Measurements from ENCODE around the gene PHRF1. TPM values are rescaled to one million over a fixed set of nuclear protein-coding genes. Genes with fewer than 3 reads are reported as not detected.

Gene PHRF1
- polyA plus RNA-seq, 1 of the 3 experiments (the other 2 are of a cell fraction): 22.7 TPM

GRCh38 chr11:561148-562003 is 14.9 kb upstream of the PHRF1 start:
- H3K27me3 ChIP-seq (ENCODE audit: insufficient read depth): peaks cover 8% of the 10 kb centered on the region
- H3K27ac ChIP-seq (ENCODE audit: low read depth in 2 of 2, low read length in 1 of 2): peak overlapping the region in 1 of 2 experiments; percentile 14; a peak in 1 of 4 replicates
- peak overlapping the region; percentile 51; the same call in 1 of the 2 replicates for H2AFZ ChIP-seq (ENCODE audit: low read depth)
- TF ChIP-seq FOXM1 (IDR thresholded peaks at IDR 0.05; ENCODE audit: low read depth): no peak
- H3K4me2 ChIP-seq: peak overlapping the region; percentile 95
- H3K36me3 ChIP-seq (replicated peaks in 1 of 2; ENCODE audit: control insufficient read depth in 1 of 2, insufficient read depth in 2 of 2, low read length in 1 of 2): no peaks in the 10 kb centered on the region
- H3K4me1 ChIP-seq (ENCODE audit: control insufficient read depth in 1 of 2, insufficient read depth in 2 of 2, low read depth in 1 of 2, low read length in 1 of 2): peaks cover 4 to 26% of the 10 kb centered on the region in 2 experiments; a peak in 2 of 4 replicates
- H4K20me1 ChIP-seq (ENCODE audit: insufficient read depth): no peaks in the 10 kb centered on the region
- CTCF ChIA-PET: interaction anchor here (0.8 to 1.5 kb wide), 2 partner anchors 17 to 158 kb away, joined by 3 read pairs; no protein-coding TSS in a partner anchor
- POLR2A ChIA-PET: interaction anchor here (0.7 to 1.3 kb wide), 3 partner anchors 14 to 235 kb away, joined by 3 read pairs; no protein-coding TSS in a partner anchor
- 16% methylated on average over 16 of the region's 67 CpGs for WGBS (ENCODE audit: low lambda C conversion rate)
- H3K9me2 ChIP-seq: no peaks in the 10 kb centered on the region
- H3K79me2 ChIP-seq (ENCODE audit: insufficient read depth): no peaks in the 10 kb centered on the region; the same call in 1 of the 2 replicates
- H3K9ac ChIP-seq: peak overlapping the region; percentile 66
- DNase-seq: no peak
- peak overlapping the region; percentile 82 to 86 for H3K4me3 ChIP-seq (ENCODE audit: low read depth in 2 of 2, low read length in 1 of 2)
- peaks cover 6% of the 10 kb centered on the region for H3F3A ChIP-seq (replicated peaks; ENCODE audit: insufficient read depth)
- no peaks in the 10 kb centered on the region for H3K9me3 ChIP-seq

GRCh38 chr11:562046-562645 is 14.1 kb upstream of the PHRF1 start:
- peaks cover 2% of the 10 kb centered on the region; the same call in 1 of the 2 replicates for H3K27me3 ChIP-seq (ENCODE audit: insufficient read depth)
- no peak overlapping the region for H3K9ac ChIP-seq
- H3F3A ChIP-seq (replicated peaks; ENCODE audit: insufficient read depth): peaks cover 6% of the 10 kb centered on the region
- no peaks in the 10 kb centered on the region for H4K20me1 ChIP-seq (ENCODE audit: insufficient read depth)
- no peaks in the 10 kb centered on the region for H3K9me3 ChIP-seq
- peaks cover 3% of the 10 kb centered on the region; the same call in 1 of the 2 replicates for H3K79me2 ChIP-seq (ENCODE audit: insufficient read depth)
- H3K4me2 ChIP-seq: peak overlapping the region; percentile 95
- POLR2A ChIA-PET: interaction anchor here (1.2 to 1.3 kb wide), 2 partner anchors 13 to 14 kb away, joined by 3 read pairs; no protein-coding TSS in a partner anchor
- H3K4me3 ChIP-seq (ENCODE audit: low read depth in 2 of 2, low read length in 1 of 2): peak overlapping the region in 1 of 2 experiments; percentile 86; a peak in 1 of 4 replicates
- H3K27ac ChIP-seq (ENCODE audit: low read depth in 2 of 2, low read length in 1 of 2): no peak overlapping the region
- H3K9me2 ChIP-seq: no peaks in the 10 kb centered on the region
- no peak for DNase-seq
- 98% methylated on average over 18 of the region's 29 CpGs for WGBS (ENCODE audit: low lambda C conversion rate)
- peaks cover 4 to 26% of the 10 kb centered on the region in 2 experiments; a peak in 2 of 4 replicates for H3K4me1 ChIP-seq (ENCODE audit: control insufficient read depth in 1 of 2, insufficient read depth in 2 of 2, low read depth in 1 of 2, low read length in 1 of 2)
- TF ChIP-seq MAX (IDR thresholded peaks at IDR 0.05; ENCODE audit: low read depth): no peak
- TF ChIP-seq USF1 (IDR thresholded peaks at IDR 0.05; ENCODE audit: borderline replicate concordance, low read depth): no peak
- TF ChIP-seq MXI1 (IDR thresholded peaks at IDR 0.05; ENCODE audit: low read depth, low read length): no peak
- TF ChIP-seq TEAD4 (IDR thresholded peaks at IDR 0.05; ENCODE audit: borderline replicate concordance, insufficient read depth): no peak
- no peak for TF ChIP-seq FOXM1 (IDR thresholded peaks at IDR 0.05; ENCODE audit: low read depth)
- TF ChIP-seq FOSL2 (IDR thresholded peaks at IDR 0.05; ENCODE audit: borderline replicate concordance, low read depth): no peak
- TF ChIP-seq JUND (IDR thresholded peaks at IDR 0.05): no peak
- no peak for TF ChIP-seq TAF1 (IDR thresholded peaks at IDR 0.05; ENCODE audit: borderline replicate concordance, low read depth, low read length)
- TF ChIP-seq MEF2A (IDR thresholded peaks at IDR 0.05; ENCODE audit: borderline replicate concordance, low read depth): no peak
- TF ChIP-seq ELF1 (IDR thresholded peaks at IDR 0.05): no peak
- no peak for TF ChIP-seq EZH2phosphoT487 (IDR thresholded peaks at IDR 0.05; ENCODE audit: borderline replicate concordance, low read depth)
- no peak for TF ChIP-seq IRF3 (IDR thresholded peaks at IDR 0.05; ENCODE audit: low read depth, low read length)
- no peak for TF ChIP-seq RAD21 (IDR thresholded peaks at IDR 0.05; ENCODE audit: low read length)
- no peak for TF ChIP-seq PBX3 (IDR thresholded peaks at IDR 0.05)
- no peak for TF ChIP-seq REST (IDR thresholded peaks at IDR 0.05; ENCODE audit: low read depth, low read length)
- TF ChIP-seq GATA2 (CRISPR knock-in tag; IDR thresholded peaks at IDR 0.05): no peak
- TF ChIP-seq RCOR1 (IDR thresholded peaks at IDR 0.05; ENCODE audit: low read length): no peak
- TF ChIP-seq CHD2 (IDR thresholded peaks at IDR 0.05; ENCODE audit: low read length, partially characterized antibody): no peak
- H2AFZ ChIP-seq (ENCODE audit: low read depth): no peak overlapping the region
- H3K36me3 ChIP-seq (replicated peaks in 1 of 2; ENCODE audit: control insufficient read depth in 1 of 2, insufficient read depth in 2 of 2, low read length in 1 of 2): no peaks in the 10 kb centered on the region
- CTCF ChIA-PET: interaction anchor here (0.8 to 1.5 kb wide), 2 partner anchors 18 to 157 kb away, joined by 3 read pairs; no protein-coding TSS in a partner anchor
